Measurements from ENCODE around the gene SH3GLB2. TPM values are rescaled to one million over a fixed set of nuclear protein-coding genes. Genes with fewer than 3 reads are reported as not detected.

The SH3GLB2 gene
- total and polyA plus RNA-seq, 2 of the 8 experiments (the other 6 are each of a cell fraction or from before 2014, with no cell fraction given): 52.7 to 79.9 TPM

- Histone ChIP-seq H2AK5ac (ENCODE audit: low read depth, low read length) (no peak overlapping the region), H3K4me3 (ENCODE audit: extremely low read depth in 1 of 4, insufficient read depth in 2 of 4, low read depth in 3 of 4, low read length in 4 of 4) (no peak overlapping the region), H3K36me3 (ENCODE audit: control insufficient read depth in 2 of 4, insufficient read depth in 4 of 4, low read length in 3 of 4) (no peaks in the 10 kb centered on the region), H3K4ac (replicated peaks; ENCODE audit: insufficient read length, low read depth, low read length) (no peak overlapping the region), H3K79me2 (ENCODE audit: control insufficient read depth in 1 of 2, insufficient read depth in 2 of 2, low read length in 2 of 2) (peaks cover 0 to 10% of the 10 kb centered on the region in 2 experiments; a peak in 1 of 4 replicates), H3K14ac (ENCODE audit: insufficient read length) (no peak overlapping the region), H3K27me3 (replicated peaks in 1 of 4; ENCODE audit: control insufficient read depth in 3 of 4, extremely low read depth in 1 of 4, insufficient read depth in 3 of 4, low read length in 3 of 4) (no peaks in the 10 kb centered on the region), H2BK15ac (ENCODE audit: low read length) (no peak overlapping the region; the same call in 1 of the 2 replicates), H4K5ac (ENCODE audit: insufficient read length, low read depth, low read length) (no peak overlapping the region), H2BK5ac (ENCODE audit: low read depth, low read length) (no peak overlapping the region), H3K23me2 (ENCODE audit: low read depth, low read length) (peaks cover 4% of the 10 kb centered on the region; the same call in 1 of the 2 replicates), H4K20me1 (replicated peaks in 1 of 2; ENCODE audit: control insufficient read depth in 1 of 2, insufficient read depth in 2 of 2, low read length in 2 of 2) (peaks cover 0 to 2% of the 10 kb centered on the region in 2 experiments), H3K27ac (ENCODE audit: low read depth, low read length) (no peak overlapping the region), H4K91ac (replicated peaks; ENCODE audit: insufficient read length, low read length) (no peak overlapping the region), H3K4me1 (replicated peaks in 1 of 4; ENCODE audit: control insufficient read depth in 3 of 4, insufficient read depth in 4 of 4, low read length in 3 of 4) (peaks cover 6 to 12% (median 11%) of the 10 kb centered on the region in 4 experiments), H4K8ac (ENCODE audit: extremely low read depth, insufficient read depth, low read length) (no peak overlapping the region), H2BK120ac (replicated peaks; ENCODE audit: low read depth, low read length) (no peak overlapping the region), H3K9ac (replicated peaks in 1 of 4; ENCODE audit: extremely low read depth in 1 of 4, low read depth in 3 of 4, low read length in 3 of 4) (no peak overlapping the region), H3K9me3 (ENCODE audit: insufficient read depth in 2 of 2, low read depth in 1 of 2, low read length in 1 of 2) (no peaks in the 10 kb centered on the region), H2BK12ac (ENCODE audit: low read depth, low read length) (no peak overlapping the region; the same call in 1 of the 2 replicates), H3K79me1 (ENCODE audit: low read depth, low read length) (no peaks in the 10 kb centered on the region), H3K4me2 (ENCODE audit: insufficient read depth in 1 of 2, low read depth in 2 of 2, low read length in 2 of 2) (no peak overlapping the region), H3K56ac (replicated peaks; ENCODE audit: insufficient read length, low read depth, low read length) (no peak overlapping the region), H2BK20ac (ENCODE audit: low read length) (no peak overlapping the region), H3K18ac (ENCODE audit: extremely low read depth, low read length) (no peak overlapping the region), H2AFZ (ENCODE audit: low read length) (no peak overlapping the region), H3K23ac (ENCODE audit: insufficient read length) (no peak overlapping the region)
- FAIRE-seq: no peak
- POLR2A ChIA-PET (ENCODE audit: partially characterized antibody): no interaction called here
- CTCF ChIA-PET (ENCODE audit: partially characterized antibody): no interaction called here
- 93% methylated on average over 16 of the region's 16 CpGs; no CpG with 5 or more reads in 1 of the 2 experiments for WGBS, 2 experiments (ENCODE audit: extremely low coverage in 1 of 2, insufficient coverage in 1 of 2, insufficient read length in 1 of 2, insufficient replicate concordance in 2 of 2, low coverage in 1 of 2, low lambda C conversion rate in 2 of 2, missing lambda C conversion rate in 1 of 2)
- no peak for DNase-seq (ENCODE audit: low read depth in 1 of 2, low spot score in 2 of 2)
- TF ChIP-seq TCF12 (IDR thresholded peaks at IDR 0.05; ENCODE audit: low read depth, low read length) (no peak), BACH1 (IDR thresholded peaks at IDR 0.05; ENCODE audit: low read length) (no peak), HDAC2 (IDR thresholded peaks at IDR 0.05; ENCODE audit: borderline replicate concordance in 1 of 2, low read depth in 2 of 2, low read length in 2 of 2) (no peak), CEBPB (IDR thresholded peaks at IDR 0.05; ENCODE audit: low read depth, low read length) (no peak), CTBP2 (IDR thresholded peaks at IDR 0.05; ENCODE audit: borderline replicate concordance, insufficient read depth, insufficient read length, low read length) (no peak), SP1 (IDR thresholded peaks at IDR 0.05; ENCODE audit: low read depth, low read length) (no peak), PHF8 (conservative IDR thresholded peaks at IDR 0.05; ENCODE audit: low read depth, low read length) (no peak), SUZ12 (IDR thresholded peaks at IDR 0.05; ENCODE audit: low read length) (no peak), NRF1 (IDR thresholded peaks at IDR 0.05; ENCODE audit: low read depth, low read length) (no peak), EP300 (IDR thresholded peaks at IDR 0.05; ENCODE audit: borderline replicate concordance in 1 of 2, low read depth in 2 of 2, low read length in 2 of 2) (no peak), TAF1 (IDR thresholded peaks at IDR 0.05; ENCODE audit: low read depth, low read length) (no peak), BCL11A (IDR thresholded peaks at IDR 0.05; ENCODE audit: low read depth in 2 of 2, low read length in 2 of 2) (no peak), ATF3 (IDR thresholded peaks at IDR 0.05; ENCODE audit: insufficient read depth, low read depth, low read length) (no peak)
Observed at GRCh38 chr9:129075996-129076639, 48.0 kb upstream of the SH3GLB2 start.
